ENCODE measurements around the gene RAG1. TPM values are rescaled to one million over a fixed set of nuclear protein-coding genes. Genes with fewer than 3 reads are reported as not detected.

The RAG1 gene
- total and polyA plus RNA-seq, 9 of the 15 experiments (the other 6 are each of a cell fraction or from before 2014, with no cell fraction given) = 0.49 to 2.5 (median 1.7) TPM

- Histone ChIP-seq H3K4me1 (replicated peaks in 1 of 2; ENCODE audit: control insufficient read depth in 2 of 2, insufficient read depth in 2 of 2, low read length in 2 of 2) (peaks cover 0 to 8% of the 10 kb centered on the region in 2 experiments; a peak in 2 of 5 replicates), H3K9ac (ENCODE audit: insufficient read depth in 1 of 2, low read depth in 2 of 2, low read length in 2 of 2) (no peak overlapping the region), H3K4me3 (no peak overlapping the region), H3K79me2 (ENCODE audit: control insufficient read depth, insufficient read depth, low read length) (no peaks in the 10 kb centered on the region), H4K20me1 (replicated peaks; ENCODE audit: control insufficient read depth, insufficient read depth, low read length) (no peaks in the 10 kb centered on the region), H3K9me3 (replicated peaks; ENCODE audit: control insufficient read depth, insufficient read depth, low read depth, low read length) (no peaks in the 10 kb centered on the region), H3K27ac (ENCODE audit: extremely low read depth, low read depth, low read length) (no peak overlapping the region), H3K27me3 (ENCODE audit: control insufficient read depth in 2 of 2, insufficient read depth in 2 of 2, low read length in 2 of 2) (no peaks in the 10 kb centered on the region), H3K9me1 (ENCODE audit: control insufficient read depth, insufficient read depth, low read length) (no peaks in the 10 kb centered on the region), H3K36me3 (ENCODE audit: control insufficient read depth, insufficient read depth, low read length) (no peaks in the 10 kb centered on the region), H3K4me2 (ENCODE audit: insufficient read depth, low read length) (no peak overlapping the region), H2AFZ (ENCODE audit: low read depth, low read length) (no peak overlapping the region)
- ChIA-PET POLR2A (interaction anchor here (1.0 to 1.3 kb wide), 2 partner anchors 58 to 59 kb away, joined by 3 read pairs; no protein-coding TSS in a partner anchor), CTCF (ENCODE audit: low intra/inter-chr PET ratio) (interaction anchor here (5.1 kb wide), 1 partner anchor 57 kb away, joined by 60 read pairs; the partner anchor contains the start of gene RAG1)
- FAIRE-seq (no peak), ATAC-seq (no peak), DNase-seq (ENCODE audit: extremely low read depth in 1 of 4, low spot score in 3 of 4) (no peak)
- WGBS (ENCODE audit: insufficient coverage, low coverage, missing lambda C conversion rate) = 13% methylated on average over 5 of the region's 5 CpGs
- in situ Hi-C loops (cut with MboI) = no loop called here
- BruUV-seq (replicated peaks) = no TSS peak
- TF ChIP-seq ZBTB17 (CRISPR knock-in tag; IDR thresholded peaks at IDR 0.05) (no peak), ARID1B (IDR thresholded peaks at IDR 0.05) (no peak), NFIC (IDR thresholded peaks at IDR 0.05) (no peak), NFIX (CRISPR knock-in tag; IDR thresholded peaks at IDR 0.05; ENCODE audit: low read depth) (no peak), VEZF1 (CRISPR knock-in tag; IDR thresholded peaks at IDR 0.05) (no peak), ZNF431 (CRISPR knock-in tag; IDR thresholded peaks at IDR 0.05) (no peak)
- intact Hi-C loops (cut with micrococcal nuclease) = loop anchor here (5.0 to 10.0 kb wide), 3 partner anchors 119 to 331 kb away; no protein-coding TSS in a partner anchor
Observed at GRCh38 chr11:36623494-36623893, 55.7 kb downstream of the RAG1 start.

Measured in K562 (cell line).